DND-41 (cell line): ENCODE results near the gene UBE2U.

Experiments
- CTCF ChIP-seq: IDR thresholded peaks from 2 replicates; pipeline ENCODE4 v1.5.1; 2012; ENCODE audit warnings: borderline replicate concordance, low read length, moderate library complexity, mild to moderate bottlenecking; ENCODE audit not compliant: poor library complexity, severe bottlenecking; ENCODE audit errors: extremely low read depth
- EZH2 ChIP-seq: IDR thresholded peaks from 3 replicates; pipeline ENCODE4 v1.6.1; 2012; ENCODE audit warnings: borderline replicate concordance, low read depth, mild to moderate bottlenecking, moderate library complexity, low read length, inconsistent platforms; ENCODE audit not compliant: severe bottlenecking

- no peak for TF ChIP-seq CTCF
- TF ChIP-seq EZH2: no peak
Observed at GRCh38 chr1:64282351-64282750, 78.9 kb downstream of the UBE2U start.
